ENCODE data around the gene HSPA8. TPM values are rescaled to one million over a fixed set of nuclear protein-coding genes. Genes with fewer than 3 reads are reported as not detected.

Gene HSPA8
- total RNA-seq, 1 experiment from 2014 or later = 2,183 TPM

DNA sequence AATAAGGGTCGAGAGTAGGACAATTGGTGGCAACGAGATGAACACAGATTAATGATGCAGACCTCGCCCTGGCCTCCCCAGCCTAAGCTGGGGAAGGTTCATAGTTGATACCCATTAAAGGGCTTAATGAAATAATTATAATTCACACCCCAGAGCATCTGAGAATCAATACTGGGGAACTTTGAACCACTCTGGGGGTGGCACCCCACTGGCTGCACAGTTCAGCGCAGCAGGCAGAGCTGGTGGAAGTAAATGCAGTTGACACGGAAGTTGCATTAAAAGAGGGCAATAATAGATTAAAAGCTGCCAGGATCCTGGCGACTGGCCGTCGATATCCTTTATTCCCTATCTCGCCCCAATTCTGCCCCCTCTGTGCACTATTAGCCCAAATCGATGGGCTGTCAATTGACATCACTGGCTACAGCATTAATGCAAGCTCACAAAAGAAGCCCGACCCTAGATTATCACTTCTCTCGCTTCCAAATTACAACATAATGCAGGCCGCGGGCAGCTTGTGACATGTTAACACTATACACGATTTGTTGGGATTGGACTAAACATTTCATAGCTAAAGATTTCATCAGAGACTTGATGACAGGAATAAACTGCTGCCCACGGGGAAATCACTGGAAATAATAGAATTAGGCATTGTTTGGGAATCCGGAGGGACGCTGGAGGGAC is 14.5 kb downstream of the HSPA8 start:
- no peak for DNase-seq (ENCODE audit: low read depth)

GRCh38 chr11:123046473-123047259 is 15.3 kb downstream of the HSPA8 start:
- DNase-seq (ENCODE audit: low read depth) = no peak

DNA sequence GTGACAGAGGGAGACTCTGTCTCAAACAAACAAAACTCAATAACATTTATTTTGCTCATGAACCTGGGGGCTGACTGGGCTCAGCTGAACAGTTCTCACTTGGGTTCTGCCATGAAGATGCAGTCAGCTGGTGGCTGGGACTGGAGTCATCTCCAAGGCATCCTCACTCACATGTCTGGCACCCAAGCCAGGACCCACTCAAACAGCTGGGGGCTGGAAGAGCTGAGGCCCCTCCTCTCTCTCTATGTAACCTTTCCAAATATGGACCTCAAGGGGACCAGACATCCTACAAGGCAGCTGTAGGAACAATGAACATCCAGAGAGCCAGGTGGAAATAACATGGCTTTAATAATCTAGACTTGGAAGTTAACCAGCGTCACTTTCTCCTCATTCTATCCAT is 16.8 kb downstream of the HSPA8 start:
- DNase-seq (ENCODE audit: low read depth) = no peak

DNA sequence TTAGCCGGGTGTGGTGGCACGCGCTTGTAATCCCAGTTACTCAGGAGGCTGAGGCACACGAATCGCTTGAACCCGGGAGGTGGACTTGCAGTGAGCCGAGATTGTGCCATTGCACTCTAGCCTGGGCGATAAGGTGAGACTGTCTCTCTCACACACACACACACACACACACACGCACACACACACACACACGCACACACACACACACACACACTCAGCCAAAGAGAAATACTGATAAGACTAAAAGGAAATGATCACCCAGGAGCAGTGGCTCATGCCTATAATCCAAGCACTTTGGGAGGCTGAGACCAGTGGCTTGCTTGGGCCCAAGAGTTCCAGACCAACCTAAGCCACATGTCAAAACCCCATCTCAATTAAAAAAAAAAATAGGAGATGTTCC is 20.8 kb downstream of the HSPA8 start:
- no peak for DNase-seq (ENCODE audit: low read depth)

DNA sequence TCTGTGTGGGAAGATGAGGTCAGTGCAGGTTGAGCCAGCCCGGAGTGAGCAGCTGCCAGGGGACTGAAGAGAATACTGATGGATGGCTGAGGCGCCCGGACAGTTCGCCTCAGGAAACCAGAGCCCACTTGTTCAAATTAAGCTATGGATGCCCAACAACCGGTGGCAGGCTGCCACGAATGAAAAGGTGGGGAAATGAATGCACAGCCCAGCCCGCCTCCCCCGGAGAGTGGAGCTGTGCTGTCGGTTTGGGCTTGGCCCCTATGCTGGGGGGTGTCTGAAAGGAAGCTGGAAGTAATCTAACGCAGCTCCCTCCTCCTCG is 21.9 kb downstream of the HSPA8 start:
- no peak for DNase-seq (ENCODE audit: low read depth)

GRCh38 chr11:123035831-123036230 is 26.1 kb downstream of the HSPA8 start:
- DNase-seq (ENCODE audit: low read depth) = no peak

DNA sequence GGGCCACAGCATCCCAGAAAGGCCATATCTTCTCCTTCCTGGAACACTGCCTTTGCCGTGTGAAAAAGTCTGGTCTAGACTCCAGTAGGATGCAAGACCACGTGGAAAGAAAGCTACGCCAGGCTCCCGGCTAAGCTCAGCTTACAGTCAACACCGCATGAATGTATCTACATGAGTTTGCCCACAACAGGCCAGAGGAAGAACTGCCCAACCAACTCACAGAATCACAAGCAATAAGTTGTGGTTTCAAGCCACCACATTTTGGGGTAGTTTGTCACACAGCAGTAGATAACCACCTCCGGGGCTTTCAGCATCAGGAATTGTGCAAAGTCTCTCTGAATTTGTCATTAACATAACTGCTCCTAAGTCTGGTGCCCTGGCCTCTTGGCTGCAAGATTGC is 27.3 kb downstream of the HSPA8 start:
- DNase-seq (ENCODE audit: low read depth) = peak; percentile 69

GRCh38 chr11:123033895-123034294 is 28.0 kb downstream of the HSPA8 start:
- peak; percentile 35 for DNase-seq (ENCODE audit: low read depth)

- DNase-seq (ENCODE audit: low read depth) = no peak
Observed at GRCh38 chr11:123030517-123030916, 31.4 kb downstream of the HSPA8 start.

- DNase-seq (ENCODE audit: low read depth) = peak; percentile 56
Observed at GRCh38 chr11:123020968-123021367, 41.0 kb downstream of the HSPA8 start.

GRCh38 chr11:123018702-123019101 is 43.2 kb downstream of the HSPA8 start:
- no peak for DNase-seq (ENCODE audit: low read depth)

GRCh38 chr11:123011510-123011909 is 50.4 kb downstream of the HSPA8 start:
- DNase-seq (ENCODE audit: low read depth) = no peak

Other genes with a start within 250 kb of the HSPA8 start
- gene CRTAM, start 223.6 kb downstream of the HSPA8 start, total RNA-seq (2014; rRNA removed; shearing (Covaris generic)) = 0.36 TPM in 1 of 2 replicates, not detected in the other
- 4.6 and 5.0 TPM in 2 replicates for gene JHY, start 179.4 kb downstream of the HSPA8 start, total RNA-seq (2014; rRNA removed; shearing (Covaris generic))
- not detected in 2 replicates for gene BSX, start 80.3 kb downstream of the HSPA8 start, total RNA-seq (2014; rRNA removed; shearing (Covaris generic))
- gene CLMP, start 133.1 kb upstream of the HSPA8 start, total RNA-seq (2014; rRNA removed; shearing (Covaris generic)) = 42.7 and 44.9 TPM in 2 replicates